ENCODE data around the gene ID3. TPM values are rescaled to one million over a fixed set of nuclear protein-coding genes. Genes with fewer than 3 reads are reported as not detected.

ID3 gene
- polyA plus RNA-seq, 3 donors, result 1.1 to 31.1 (median 2.5) TPM

DNA sequence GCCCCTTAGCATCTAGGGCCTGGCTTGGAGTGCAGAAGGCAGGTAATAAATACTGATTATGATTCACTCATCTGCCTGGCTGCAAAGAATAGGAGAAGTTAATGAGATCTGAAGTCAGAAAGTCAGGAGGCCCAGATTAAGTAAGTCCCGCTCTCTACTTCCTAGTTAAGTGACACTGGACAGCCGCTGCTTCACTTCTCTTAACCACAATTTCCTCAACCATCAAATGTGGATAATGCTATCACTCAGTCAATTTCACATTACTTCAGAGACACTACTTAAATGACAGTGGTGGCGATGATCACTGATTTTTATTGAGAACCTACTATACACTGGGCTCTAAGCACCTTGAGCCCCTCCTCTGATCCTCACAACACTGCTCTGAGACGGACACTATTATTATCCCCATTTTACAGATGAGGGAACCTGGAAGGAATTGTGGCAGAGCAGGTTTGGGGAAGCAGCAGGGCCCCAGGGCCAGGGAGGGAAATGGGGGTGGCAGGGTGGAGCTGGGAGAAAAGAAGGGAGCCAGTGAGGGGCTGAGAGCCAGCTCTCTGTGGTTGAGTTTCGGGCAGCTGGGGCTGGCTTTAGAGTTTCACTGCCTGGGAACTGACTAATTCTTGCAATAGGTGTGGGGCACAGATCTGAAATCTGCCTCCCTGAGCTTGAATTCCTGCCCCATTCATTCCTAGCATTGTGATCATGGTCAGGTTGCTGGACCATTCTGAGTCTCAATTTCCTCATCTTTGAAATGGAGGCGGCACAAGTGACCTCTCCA, 25.9 kb downstream of the ID3 start:
- H3K27ac ChIP-seq (ENCODE audit: low read depth in 1 of 2, low read length in 2 of 2), result peak overlapping the region; percentile 93 to 99
- Mint-ChIP-seq H3K36me3 (no peaks in the 10 kb centered on the region), H3K9me3 (no peaks in the 10 kb centered on the region), H3K27ac (peak overlapping the region; percentile 95 to 99 (median 97)), H3K4me3 (peak overlapping the region; percentile 44 to 65), H3K27me3 (ENCODE audit: low read depth in 3 of 3) (peaks cover 0 to 4% (median 0%) of the 10 kb centered on the region in 3 donors), H3K4me1 (peaks cover 80% of the 10 kb centered on the region)
- H3K4me3 ChIP-seq (replicated peaks in 1 of 3; ENCODE audit: low read depth in 2 of 3, low read length in 3 of 3), result peak overlapping the region in 1 of 3 experiments; percentile 93
- no CpG with 5 or more reads among the region's 6 CpGs for WGBS (ENCODE audit: insufficient coverage)
- peak; percentile 85 to 95 (median 93) for DNase-seq
- H2AFZ ChIP-seq (ENCODE audit: insufficient read depth, low read depth, low read length, poor library complexity, severe bottlenecking), result no peak overlapping the region
- no peaks in the 10 kb centered on the region for H4K20me1 ChIP-seq (ENCODE audit: insufficient read depth, low read length)
- no peaks in the 10 kb centered on the region for H3K36me3 ChIP-seq (replicated peaks in 1 of 2; ENCODE audit: control insufficient read depth in 1 of 2, insufficient read depth in 2 of 2, low read length in 2 of 2)
- H3K79me2 ChIP-seq (ENCODE audit: insufficient read depth, low read length), result peaks cover 34% of the 10 kb centered on the region
- intact Hi-C loops (cut with micrococcal nuclease), result no loop called here
- H3K4me2 ChIP-seq (replicated peaks; ENCODE audit: extremely low read depth, low read length, poor library complexity, severe bottlenecking), result peak overlapping the region; percentile 72
- H3K9ac ChIP-seq (ENCODE audit: insufficient read depth, low read length, poor library complexity, severe bottlenecking), result peak overlapping the region; percentile 37
- H3K27me3 ChIP-seq (ENCODE audit: control insufficient read depth in 2 of 2, insufficient read depth in 2 of 2, low read length in 2 of 2), result no peaks in the 10 kb centered on the region
- no peaks in the 10 kb centered on the region for H3K9me3 ChIP-seq (replicated peaks in 1 of 2; ENCODE audit: control insufficient read depth in 1 of 2, insufficient read depth in 1 of 2, low read length in 2 of 2)
- peaks cover 90 to 99% of the 10 kb centered on the region in 2 donors for H3K4me1 ChIP-seq (ENCODE audit: control insufficient read depth in 1 of 2, insufficient read depth in 2 of 2, low read length in 2 of 2)
- no peak for TF ChIP-seq CTCF (IDR thresholded peaks at IDR 0.05)

- Mint-ChIP-seq H3K27me3 (ENCODE audit: low read depth in 3 of 3) (peaks cover 0 to 4% (median 0%) of the 10 kb centered on the region in 3 donors), H3K4me3 (peak overlapping the region; percentile 93 to 95), H3K36me3 (peaks cover 0 to 4% of the 10 kb centered on the region in 2 donors), H3K27ac (peak overlapping the region; percentile 93 to 98 (median 97)), H3K9me3 (no peaks in the 10 kb centered on the region), H3K4me1 (peaks cover 86% of the 10 kb centered on the region)
- intact Hi-C loops (cut with micrococcal nuclease), result no loop called here
- Histone ChIP-seq H3K4me2 (replicated peaks; ENCODE audit: extremely low read depth, low read length, poor library complexity, severe bottlenecking) (peak overlapping the region; percentile 100), H3K36me3 (replicated peaks in 1 of 2; ENCODE audit: control insufficient read depth in 1 of 2, insufficient read depth in 2 of 2, low read length in 2 of 2) (no peaks in the 10 kb centered on the region), H3K4me3 (replicated peaks in 1 of 3; ENCODE audit: low read depth in 2 of 3, low read length in 3 of 3) (peak overlapping the region; percentile 39 to 93 (median 87)), H2AFZ (ENCODE audit: insufficient read depth, low read depth, low read length, poor library complexity, severe bottlenecking) (peak overlapping the region; percentile 35), H3K9ac (ENCODE audit: insufficient read depth, low read length, poor library complexity, severe bottlenecking) (peak overlapping the region; percentile 73), H3K27me3 (ENCODE audit: control insufficient read depth in 2 of 2, insufficient read depth in 2 of 2, low read length in 2 of 2) (no peaks in the 10 kb centered on the region), H3K4me1 (ENCODE audit: control insufficient read depth in 1 of 2, insufficient read depth in 2 of 2, low read length in 2 of 2) (peaks cover 94 to 99% of the 10 kb centered on the region in 2 donors), H3K27ac (ENCODE audit: low read depth in 1 of 2, low read length in 2 of 2) (peak overlapping the region; percentile 93 to 99), H3K79me2 (ENCODE audit: insufficient read depth, low read length) (peaks cover 51% of the 10 kb centered on the region), H3K9me3 (replicated peaks in 1 of 2; ENCODE audit: control insufficient read depth in 1 of 2, insufficient read depth in 1 of 2, low read length in 2 of 2) (no peaks in the 10 kb centered on the region), H4K20me1 (ENCODE audit: insufficient read depth, low read length) (no peaks in the 10 kb centered on the region)
- DNase-seq, result no peak
- WGBS (ENCODE audit: insufficient coverage), result 0% methylated on average over 2 of the region's 5 CpGs
- TF ChIP-seq CTCF (IDR thresholded peaks at IDR 0.05), result no peak
Observed at GRCh38 chr1:23531562-23532094, 27.7 kb downstream of the ID3 start.

Data from CD14-positive monocyte (primary cell).